ENCODE results near the gene DNAAF8.
A peak's percentile ranks its signal among the peaks of the same experiment; 100 is the strongest.

Gene DNAAF8

DNA sequence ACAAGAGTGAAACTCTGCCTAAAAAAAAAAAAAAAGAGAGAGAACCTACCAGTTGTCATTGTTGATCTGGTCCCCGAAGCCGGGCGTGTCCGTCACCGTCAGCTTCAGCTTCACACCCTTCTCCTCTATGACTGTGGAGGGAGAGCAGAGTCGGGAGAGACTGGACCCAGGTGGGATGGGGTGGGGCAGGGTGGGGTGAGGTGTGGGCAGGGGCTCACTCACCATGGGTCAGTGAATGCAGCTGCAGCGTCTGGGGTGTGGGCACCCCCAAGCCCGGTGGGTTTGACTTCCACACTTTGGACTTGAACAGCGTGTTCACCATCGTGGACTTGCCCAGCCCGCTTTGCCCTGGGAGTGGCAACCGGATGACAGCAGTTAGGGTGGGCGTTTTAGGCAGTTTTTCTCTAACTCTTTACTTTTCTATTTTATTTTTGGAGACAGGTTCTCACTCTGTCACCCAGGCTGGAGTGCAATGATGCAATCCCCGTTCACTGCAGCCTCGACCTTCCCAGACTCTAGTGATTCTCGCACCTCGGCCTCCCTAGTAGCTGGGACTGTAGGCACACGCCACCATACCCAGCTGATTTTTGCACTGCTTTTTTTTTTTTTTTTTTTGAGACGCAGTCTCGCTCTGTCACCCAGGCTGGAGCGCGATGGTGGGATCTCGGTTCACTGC, 51.6 kb downstream of the DNAAF8 start:
- no peak for DNase-seq

DNA sequence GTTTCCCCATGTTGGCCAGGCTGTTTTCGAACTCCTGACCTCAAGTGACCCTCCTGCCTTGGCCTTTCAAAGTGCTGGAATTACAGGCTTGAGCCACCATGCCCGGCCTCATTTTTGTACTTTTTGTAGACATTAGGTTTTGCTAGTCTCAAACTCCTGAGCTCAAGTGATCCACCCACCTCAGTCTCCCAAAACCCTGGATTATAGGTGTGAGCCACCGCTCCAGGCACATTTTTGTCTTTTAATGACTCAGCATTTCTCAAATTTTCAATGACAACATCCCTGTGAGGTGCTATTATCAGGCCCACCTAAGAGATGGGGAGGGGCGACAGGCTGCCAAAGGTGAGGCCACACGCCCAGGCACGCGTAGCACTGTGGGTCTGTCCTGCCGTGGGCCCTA, 52.7 kb downstream of the DNAAF8 start:
- DNase-seq, result no peak

DNA sequence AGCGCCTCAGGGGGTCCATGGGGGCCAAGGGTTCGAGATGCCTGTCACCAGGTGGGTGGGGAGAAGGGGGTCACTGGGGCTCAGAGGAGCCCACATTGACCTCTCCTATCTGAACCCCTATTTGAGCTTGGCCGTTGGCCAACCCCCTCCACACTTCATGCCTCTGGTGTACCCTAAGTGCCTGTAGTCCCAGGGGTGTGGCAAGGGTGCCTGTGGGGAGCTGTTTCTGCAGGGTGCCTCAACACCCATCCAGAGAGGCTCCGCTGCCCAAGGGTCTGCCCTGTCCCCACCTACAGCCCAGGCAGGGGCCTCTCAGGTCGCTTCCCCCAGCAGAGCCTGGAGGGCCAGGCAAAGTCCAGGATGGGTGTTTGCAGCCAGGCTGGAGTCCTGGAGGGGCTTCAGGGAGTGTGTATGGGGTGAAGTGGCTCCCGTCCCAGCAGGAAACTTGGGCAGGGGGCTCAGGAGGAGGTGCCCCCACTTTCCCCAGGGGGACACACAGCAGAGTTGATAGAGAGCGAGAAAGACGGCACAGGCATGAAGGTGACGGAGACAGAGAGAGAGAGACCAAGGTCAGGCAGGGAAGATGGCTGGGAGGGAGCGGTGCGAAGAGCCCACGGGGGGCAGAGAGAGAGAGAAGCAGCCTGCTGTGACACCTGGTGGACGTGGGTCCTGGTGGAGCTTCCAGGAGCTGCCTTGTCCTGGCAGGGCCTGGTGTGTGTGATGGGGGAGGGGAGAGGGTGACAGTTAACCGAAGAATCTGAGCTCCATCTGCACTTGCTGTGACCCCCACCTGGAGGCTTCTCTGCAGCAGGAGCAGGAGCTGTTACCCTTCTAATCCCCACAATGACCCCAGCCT, 53.5 kb downstream of the DNAAF8 start, which contains the start of gene SEPTIN12:
TSS of gene SEPTIN12 (minus strand) at position 719 of the 856 bp plus-strand sequence. CDS start at position 19, 700 bp downstream.
- no peak for DNase-seq

DNA sequence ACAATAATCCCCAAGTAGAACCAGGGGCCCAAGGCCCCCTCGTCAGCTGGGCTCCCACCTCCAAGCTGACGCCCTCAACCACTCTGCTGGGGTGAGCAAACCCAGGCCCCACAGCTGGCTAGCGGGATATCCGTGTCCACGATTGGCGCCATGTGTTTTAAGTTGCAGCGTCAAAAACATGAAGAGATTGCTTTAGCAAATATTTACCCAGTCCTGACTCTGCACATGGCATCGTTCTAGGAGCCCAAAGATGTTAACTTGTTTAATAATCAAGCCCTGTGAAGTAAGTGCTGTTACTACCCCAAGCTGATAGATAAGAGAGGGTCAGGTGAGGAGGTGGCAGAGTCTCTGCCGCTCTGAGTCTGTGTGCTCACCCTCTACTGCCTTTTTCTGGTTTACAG, 54.2 kb downstream of the DNAAF8 start:
- no peak for DNase-seq

DNA sequence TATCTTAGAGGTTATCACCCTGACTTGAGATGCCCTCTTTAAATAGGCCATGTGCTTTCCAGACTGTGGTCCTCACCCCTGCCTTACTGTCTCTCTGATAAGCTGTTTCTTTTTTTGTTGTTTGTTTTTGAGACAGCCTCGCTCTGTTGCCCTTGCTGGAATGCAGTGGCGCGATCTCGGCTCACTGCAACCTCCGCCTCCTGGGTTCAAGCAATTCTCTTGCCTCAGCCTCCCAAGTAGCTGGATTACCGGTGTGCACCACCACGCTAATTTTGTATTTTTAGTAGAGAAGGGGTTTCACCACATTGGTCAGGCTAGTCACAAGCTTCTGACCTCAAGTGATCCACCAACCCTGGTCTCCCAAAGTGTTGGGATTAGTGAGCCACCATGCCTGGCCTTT, 54.6 kb downstream of the DNAAF8 start:
- DNase-seq, result no peak

DNA sequence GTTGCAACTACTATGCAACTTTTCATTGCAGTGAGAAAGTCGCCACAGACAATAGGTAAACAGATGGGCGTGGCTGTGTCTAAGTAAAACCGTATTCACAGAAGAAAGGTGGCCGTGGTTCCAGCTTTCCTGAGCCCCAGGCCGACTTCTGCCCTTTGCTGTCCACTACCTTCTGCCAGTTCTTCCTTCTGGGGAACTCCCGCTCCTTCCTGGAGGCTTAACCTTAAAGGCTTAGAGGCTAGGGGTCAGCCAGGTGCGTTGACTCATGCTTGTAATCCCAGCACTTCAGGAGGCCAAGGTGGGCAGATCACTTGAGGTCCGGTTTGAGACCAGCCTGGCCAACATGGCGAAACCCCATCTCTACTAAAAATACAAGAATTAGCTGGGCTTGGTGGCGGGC, 55.9 kb downstream of the DNAAF8 start:
- DNase-seq, result no peak

DNA sequence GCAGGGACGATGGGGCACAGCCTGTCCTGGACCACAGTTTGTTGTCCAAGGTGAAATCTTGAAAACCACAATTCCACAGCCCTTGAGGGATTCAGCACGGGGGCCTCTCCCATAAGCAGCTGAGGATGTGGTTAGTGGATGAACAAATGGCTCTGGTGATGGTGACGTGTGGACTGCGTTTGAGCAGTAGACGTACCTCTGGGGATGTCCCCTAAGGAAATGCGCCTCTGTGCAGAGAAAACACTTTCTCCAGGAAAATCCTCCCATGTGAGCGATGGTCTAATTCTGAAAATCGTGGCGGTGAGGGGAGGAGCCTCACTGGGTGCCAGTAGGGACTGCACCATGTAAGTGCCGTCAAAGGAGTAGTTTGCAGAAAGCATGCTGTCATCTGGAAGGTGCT, 56.5 kb downstream of the DNAAF8 start:
- DNase-seq, result no peak

DNA sequence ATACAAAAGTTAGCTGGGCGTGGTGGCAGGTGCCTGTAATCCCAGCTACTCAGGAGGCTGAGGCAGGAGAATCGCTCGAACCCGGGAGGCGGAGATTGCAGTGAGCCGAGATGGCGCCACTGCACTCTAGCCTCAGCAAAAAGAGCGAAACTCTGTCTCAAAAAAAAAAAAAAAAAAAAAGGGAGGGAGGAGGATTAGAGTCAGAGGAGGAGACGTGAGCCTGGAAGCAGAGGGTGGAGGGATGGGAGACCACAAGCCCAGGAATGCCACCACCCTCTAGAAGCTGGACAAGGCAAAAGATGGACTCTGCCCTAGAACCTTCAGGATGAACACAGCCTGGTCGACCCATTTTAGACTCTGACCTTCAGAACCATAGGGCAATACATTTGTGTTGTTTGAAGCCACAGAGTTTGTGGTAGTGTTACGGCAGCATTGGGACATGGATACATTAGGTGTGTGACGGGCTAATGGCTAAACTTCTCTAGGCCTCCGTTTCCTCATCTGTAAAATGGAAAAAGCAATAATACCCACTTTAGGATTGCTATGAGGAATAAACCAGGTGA, 58.7 kb downstream of the DNAAF8 start:
- DNase-seq, result no peak

DNA sequence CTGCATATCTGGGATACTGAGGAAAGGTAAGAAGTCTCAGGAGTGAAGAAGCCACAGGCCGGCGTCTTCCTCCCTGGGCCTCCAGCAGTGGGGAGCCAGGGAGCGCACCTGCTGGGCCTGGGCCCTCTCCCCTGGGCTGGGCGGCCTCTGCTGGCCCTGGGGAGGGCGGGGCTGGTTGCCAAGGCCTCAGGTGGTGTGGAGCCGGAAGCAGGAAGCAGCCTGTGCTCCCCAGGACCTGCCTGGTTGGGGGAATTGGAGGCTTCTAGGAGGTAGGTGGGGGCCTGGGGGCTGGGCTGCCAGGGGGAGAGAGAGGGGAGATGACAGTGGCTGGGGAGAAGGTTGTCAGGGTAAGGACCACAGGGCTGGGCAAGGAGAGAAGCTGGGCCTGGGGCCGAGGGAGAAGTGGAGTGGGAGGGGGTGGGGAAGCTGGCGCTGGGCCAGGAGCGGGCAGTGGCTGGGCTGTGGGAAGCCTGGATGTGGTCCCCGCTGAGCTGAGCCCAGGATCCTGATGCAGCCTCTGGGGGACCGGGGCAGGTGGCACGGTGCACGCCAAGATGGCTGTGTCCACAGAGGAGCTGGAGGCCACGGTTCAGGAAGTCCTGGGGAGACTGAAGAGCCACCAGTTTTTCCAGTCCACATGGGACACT, 61.0 kb downstream of the DNAAF8 start, which contains the start of gene SMIM22:
TSS of gene SMIM22 (plus strand) at position 189 of the 647 bp plus-strand sequence. CDS start at position 555, 366 bp downstream.
- DNase-seq, result peak; percentile 28

DNA sequence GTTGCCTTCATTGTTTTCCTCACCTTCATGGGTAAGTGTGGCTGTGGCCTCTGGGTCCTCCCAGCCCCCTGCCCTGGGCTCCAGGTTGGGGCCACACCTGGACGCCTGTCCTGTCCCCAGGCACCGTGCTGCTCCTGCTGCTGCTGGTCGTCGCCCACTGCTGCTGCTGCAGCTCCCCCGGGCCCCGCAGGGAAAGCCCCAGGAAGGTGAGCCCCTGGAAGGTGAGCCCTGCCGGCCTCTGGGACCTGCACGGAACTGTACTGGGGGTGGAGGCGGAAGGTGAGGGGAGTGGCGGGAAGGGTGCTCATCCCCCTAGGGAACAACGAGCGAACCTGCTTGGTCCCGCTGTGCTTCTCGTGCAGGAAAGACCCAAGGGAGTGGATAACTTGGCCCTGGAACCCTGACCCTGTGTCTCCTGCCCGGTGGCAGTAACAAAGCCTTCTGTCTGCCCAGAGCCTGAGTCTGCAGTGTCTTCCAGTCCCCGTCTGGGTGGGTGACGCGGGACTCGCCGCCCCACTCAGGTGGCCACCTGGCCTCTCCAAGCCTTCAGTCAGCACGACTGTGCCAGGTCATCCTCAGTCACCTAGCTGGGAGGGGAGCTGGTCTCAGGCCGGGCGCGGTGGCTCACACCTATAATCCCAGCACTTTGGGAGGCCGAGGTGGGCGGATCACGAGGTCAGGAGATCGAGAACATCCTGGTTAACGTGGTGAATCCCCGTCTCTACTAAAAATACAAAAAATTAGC, 61.7 kb downstream of the DNAAF8 start:
- DNase-seq, result no peak

DNA sequence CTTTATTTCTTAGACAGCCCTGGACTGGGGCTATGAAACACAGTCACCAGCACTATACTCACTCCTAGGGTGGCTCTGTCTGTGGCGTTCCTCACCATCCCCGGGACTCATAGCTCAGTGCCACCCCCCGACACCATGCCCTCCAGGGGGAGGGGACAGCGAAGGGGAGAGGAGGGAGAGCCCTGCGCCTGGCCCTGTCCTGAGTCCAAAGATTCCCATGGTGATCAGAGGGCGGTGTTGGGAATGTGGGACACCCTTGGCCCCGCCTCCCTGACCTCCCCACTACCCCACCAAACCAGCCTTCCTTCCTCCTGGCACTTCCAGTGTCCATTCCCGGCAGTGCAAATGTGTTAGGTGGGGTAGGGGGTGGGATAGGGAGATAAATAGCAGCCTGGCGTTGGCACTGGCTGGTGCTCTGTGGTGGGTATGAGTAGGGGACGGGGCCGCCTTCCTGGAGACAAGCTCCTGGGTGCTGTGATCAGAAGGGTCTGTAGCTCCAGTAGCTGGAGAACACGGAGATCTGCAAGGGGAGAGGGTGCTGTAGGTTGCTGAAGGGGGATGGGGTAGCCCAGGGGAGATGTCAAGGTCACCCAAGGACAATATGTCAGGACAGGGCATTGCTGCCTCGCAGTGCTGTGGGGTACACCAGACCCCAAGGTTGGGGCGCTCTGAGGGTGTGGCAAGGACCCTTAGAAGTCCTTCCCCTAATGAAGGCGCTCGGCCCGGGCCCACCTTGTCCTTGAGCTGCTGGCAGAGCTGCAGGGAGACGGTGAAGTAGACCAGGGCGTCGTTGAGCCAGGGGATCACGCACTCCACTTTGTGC, 62.9 kb downstream of the DNAAF8 start:
- DNase-seq, result no peak

DNA sequence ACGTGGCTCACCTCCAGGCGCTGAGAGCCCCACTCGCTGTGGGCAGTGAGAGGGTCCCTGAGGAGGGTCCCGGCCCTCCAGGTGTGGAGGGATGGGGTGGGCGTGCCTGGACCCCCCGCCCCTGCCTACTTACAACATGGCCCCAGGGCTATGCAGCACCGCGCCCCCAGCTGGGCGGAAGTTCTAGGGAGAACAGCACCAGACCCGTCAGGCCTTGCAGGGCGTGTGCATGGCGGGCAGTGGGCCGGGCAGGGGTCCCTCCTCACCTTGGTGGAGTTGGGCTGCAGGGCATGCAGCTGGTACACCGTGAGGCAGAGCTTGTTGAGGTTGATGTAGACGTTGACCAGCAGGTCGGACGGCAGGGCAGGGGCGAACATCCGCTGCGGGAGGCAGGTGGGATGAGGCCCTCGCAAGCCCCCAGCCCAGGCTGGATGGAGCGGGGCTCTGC, 63.5 kb downstream of the DNAAF8 start:
- no peak for DNase-seq

DNA sequence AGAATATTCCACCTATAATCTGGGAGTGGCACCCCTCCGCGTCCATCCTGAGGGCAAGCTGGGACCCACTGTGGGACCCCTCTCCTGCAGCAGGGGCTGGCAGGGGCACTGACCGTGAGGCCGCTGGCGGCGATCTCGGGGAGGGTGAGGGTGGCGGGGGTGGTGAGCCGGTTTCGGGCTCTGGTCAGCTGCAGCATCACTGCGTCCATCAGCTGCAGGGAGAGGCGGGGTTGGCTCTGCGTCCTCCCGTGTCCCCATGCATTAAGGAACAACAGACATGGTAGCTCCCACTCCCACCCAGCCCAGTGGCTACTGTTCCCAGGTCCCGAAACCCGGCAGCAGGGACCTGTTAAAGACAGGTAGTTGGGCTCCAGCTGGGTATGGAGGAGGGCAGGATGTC, 64.1 kb downstream of the DNAAF8 start:
- no peak for DNase-seq

Data from NCI-H2227 treated with DMSO at 0.1 percent for 48 hours (cell line).